Neuronal stem cell (in vitro differentiated cells): Measurements from ENCODE around the gene PLXDC2.

Experiments used
- DNase-seq: peaks from one replicate; pipeline ENCODE4 v3.0.0-alpha.2; 2013; ENCODE audit warnings: low spot score
- H2AFZ ChIP-seq: one replicate; pipeline ENCODE4 v1.6.1; 2013; ENCODE audit warnings: mild to moderate bottlenecking, low read length, inconsistent platforms
- H2AK5ac ChIP-seq: 2 replicates; pipeline ENCODE4 v1.6.1; 2013; ENCODE audit warnings: low read depth, mild to moderate bottlenecking, inconsistent platforms, low read length, moderate library complexity, mixed read lengths
- H2BK120ac ChIP-seq: 2 replicates; pipeline ENCODE4 v1.6.1; 2013; ENCODE audit warnings: low read depth, mild to moderate bottlenecking, inconsistent platforms, low read length, moderate library complexity, mixed read lengths
- H2BK12ac ChIP-seq: one replicate; pipeline ENCODE4 v1.6.1; 2013; ENCODE audit warnings: low read length, inconsistent platforms
- H2BK15ac ChIP-seq: 2 replicates; pipeline ENCODE4 v1.6.1; 2013; ENCODE audit warnings: mild to moderate bottlenecking, low read length, inconsistent platforms, mixed read lengths
- H2BK5ac ChIP-seq: one replicate; pipeline ENCODE4 v1.6.1; 2013; ENCODE audit warnings: inconsistent platforms, mild to moderate bottlenecking, low read length, moderate library complexity
- H3K14ac ChIP-seq: one replicate; pipeline ENCODE4 v1.6.1; 2013; ENCODE audit warnings: low read length, inconsistent platforms
- H3K18ac ChIP-seq: 2 replicates; pipeline ENCODE4 v1.6.1; 2013; ENCODE audit warnings: low read length, inconsistent platforms
- H3K23ac ChIP-seq: 2 replicates; pipeline ENCODE4 v1.6.1; 2013; ENCODE audit warnings: low read depth, mild to moderate bottlenecking, mixed read lengths, low read length, inconsistent platforms; ENCODE audit not compliant: poor library complexity
- H3K27ac ChIP-seq: replicated peaks from 3 replicates; pipeline ENCODE4 v1.5.1; 2013; ENCODE audit warnings: low read length, inconsistent platforms
- H3K27me3 ChIP-seq, 3 experiments: 2 replicates each; pipeline ENCODE4 v1.6.1; 2013; ENCODE audit warnings: low read length in 3 of 3, mild to moderate bottlenecking in 2 of 3, inconsistent platforms in 1 of 3, low read depth in 1 of 3, mixed read lengths in 1 of 3, moderate library complexity in 1 of 3; ENCODE audit not compliant: control insufficient read depth in 3 of 3, insufficient read depth in 3 of 3
- H3K36me3 ChIP-seq, 2 donors: replicated peaks in 1 of 2; 2 replicates each; pipeline ENCODE4 v1.6.1; 2013; ENCODE audit warnings: low read length in 2 of 2; ENCODE audit not compliant: control insufficient read depth in 2 of 2, insufficient read depth in 2 of 2
- H3K4ac ChIP-seq: 2 replicates; pipeline ENCODE4 v1.6.1; 2013; ENCODE audit warnings: inconsistent platforms, mild to moderate bottlenecking, low read length, moderate library complexity
- H3K4me1 ChIP-seq, 2 donors: 1 replicate in 1 of 2; 2 replicates in 1 of 2; pipeline ENCODE4 v1.6.1; 2013; ENCODE audit warnings: low read length in 2 of 2, low read depth in 1 of 2; ENCODE audit not compliant: control insufficient read depth in 2 of 2, insufficient read depth in 1 of 2
- H3K4me2 ChIP-seq: one replicate; pipeline ENCODE4 v1.6.1; 2013; ENCODE audit warnings: mild to moderate bottlenecking, low read length, inconsistent platforms; ENCODE audit not compliant: insufficient read depth, poor library complexity, severe bottlenecking
- H3K4me3 ChIP-seq, 2 donors: 2 replicates each; pipeline ENCODE4 v1.5.1; 2013; ENCODE audit warnings: low read length in 2 of 2, mild to moderate bottlenecking in 2 of 2, inconsistent platforms in 1 of 2, moderate library complexity in 1 of 2
- H3K79me1 ChIP-seq: one replicate; pipeline ENCODE4 v1.6.1; 2013; ENCODE audit warnings: low read depth, mild to moderate bottlenecking, inconsistent platforms, low read length, moderate library complexity
- H3K9ac ChIP-seq: one replicate; pipeline ENCODE4 v1.6.1; 2013; ENCODE audit warnings: mild to moderate bottlenecking, low read depth, low read length, inconsistent platforms; ENCODE audit not compliant: poor library complexity
- H3K9me3 ChIP-seq, 2 donors: replicated peaks in 1 of 2; 2 replicates each; pipeline versions ENCODE3 to v1.6.1; 2013; ENCODE audit warnings: low read length in 2 of 2, mild to moderate bottlenecking in 2 of 2, inconsistent platforms in 1 of 2, low read depth in 1 of 2, mixed read lengths in 1 of 2, moderate library complexity in 1 of 2; ENCODE audit not compliant: control insufficient read depth in 2 of 2, insufficient read depth in 1 of 2
- H4K8ac ChIP-seq: one replicate; pipeline ENCODE4 v1.6.1; 2013; ENCODE audit warnings: low read depth, mild to moderate bottlenecking, inconsistent platforms, low read length, moderate library complexity
- H4K91ac ChIP-seq: one replicate; pipeline ENCODE4 v1.6.1; 2013; ENCODE audit warnings: low read length, low read depth, mild to moderate bottlenecking, inconsistent platforms; ENCODE audit not compliant: poor library complexity
- WGBS, 2 donors: extraction: QIAGEN DNeasy Blood & Tissue Kit; methylation state at CpG; one replicate each; pipeline ENCODE4 v1.1.7; 2013; ENCODE audit warnings: missing lambda C conversion rate in 2 of 2, mixed read lengths in 1 of 2; ENCODE audit not compliant: insufficient read length in 2 of 2, insufficient replicate concordance in 1 of 2; ENCODE audit errors: extremely low coverage in 2 of 2; 5-methylcytosine and 5-hydroxymethylcytosine counted together

Gene PLXDC2

GRCh38 chr10:20303453-20304152, 487.4 kb downstream of the PLXDC2 start:
- H3K4me2 ChIP-seq = no peak overlapping the region
- no peak overlapping the region for H3K18ac ChIP-seq
- no peak overlapping the region for H3K27ac ChIP-seq
- H2AFZ ChIP-seq = no peak overlapping the region
- no peaks in the 10 kb centered on the region for H3K36me3 ChIP-seq
- DNase-seq = no peak
- H3K4me3 ChIP-seq = no peak overlapping the region
- H3K14ac ChIP-seq = no peak overlapping the region
- no peak overlapping the region for H2BK12ac ChIP-seq
- no peak overlapping the region for H4K8ac ChIP-seq
- no peaks in the 10 kb centered on the region for H3K27me3 ChIP-seq
- H3K9ac ChIP-seq = no peak overlapping the region
- H3K4ac ChIP-seq = no peak overlapping the region
- no peak overlapping the region for H4K91ac ChIP-seq
- WGBS, 2 donors = no CpG with 5 or more reads among the region's 2 CpGs
- no peaks in the 10 kb centered on the region for H3K79me1 ChIP-seq
- no peak overlapping the region for H3K23ac ChIP-seq
- no peak overlapping the region for H2BK120ac ChIP-seq
- H2AK5ac ChIP-seq = no peak overlapping the region
- H2BK15ac ChIP-seq = no peak overlapping the region
- no peaks in the 10 kb centered on the region for H3K9me3 ChIP-seq
- H2BK5ac ChIP-seq = no peak overlapping the region
- no peaks in the 10 kb centered on the region for H3K4me1 ChIP-seq

DNA sequence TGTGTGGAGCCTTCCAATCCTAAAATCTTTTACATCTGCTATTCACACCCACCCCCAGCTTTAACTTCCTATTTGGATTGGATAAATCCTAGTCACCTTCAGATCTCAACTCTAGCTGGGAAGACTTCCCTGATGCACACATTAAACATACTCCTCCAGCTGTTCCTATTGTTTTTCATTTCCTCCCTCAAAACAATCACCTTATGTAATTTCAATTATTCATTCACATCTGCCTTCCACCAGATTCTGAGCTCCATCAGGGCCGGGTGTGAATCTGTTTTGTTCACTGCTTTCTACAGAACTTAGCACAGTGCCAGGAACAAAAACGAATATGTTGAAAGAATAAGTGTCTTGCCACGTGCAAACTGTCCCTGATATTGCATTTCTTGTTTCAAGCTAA, 497.4 kb downstream of the PLXDC2 start:
- Histone ChIP-seq H2AK5ac (no peak overlapping the region), H3K4me1 (no peaks in the 10 kb centered on the region), H3K9me3 (peaks cover 0 to 3% of the 10 kb centered on the region in 2 donors), H4K8ac (no peak overlapping the region), H3K23ac (no peak overlapping the region), H3K14ac (no peak overlapping the region), H3K9ac (no peak overlapping the region), H3K27ac (no peak overlapping the region), H3K36me3 (no peaks in the 10 kb centered on the region), H2AFZ (no peak overlapping the region), H3K79me1 (no peaks in the 10 kb centered on the region), H3K4me2 (no peak overlapping the region), H3K4me3 (no peak overlapping the region), H3K27me3 (no peaks in the 10 kb centered on the region), H2BK120ac (no peak overlapping the region), H3K4ac (no peak overlapping the region), H2BK5ac (no peak overlapping the region), H3K18ac (no peak overlapping the region), H4K91ac (no peak overlapping the region), H2BK15ac (no peak overlapping the region), H2BK12ac (no peak overlapping the region)
- no peak for DNase-seq
- no CpG with 5 or more reads among the region's 3 CpGs for WGBS, 2 donors

GRCh38 chr10:20314431-20314830, 498.2 kb downstream of the PLXDC2 start:
- H2AK5ac ChIP-seq = no peak overlapping the region
- WGBS, 2 donors = no CpG with 5 or more reads among the region's 3 CpGs

DNA sequence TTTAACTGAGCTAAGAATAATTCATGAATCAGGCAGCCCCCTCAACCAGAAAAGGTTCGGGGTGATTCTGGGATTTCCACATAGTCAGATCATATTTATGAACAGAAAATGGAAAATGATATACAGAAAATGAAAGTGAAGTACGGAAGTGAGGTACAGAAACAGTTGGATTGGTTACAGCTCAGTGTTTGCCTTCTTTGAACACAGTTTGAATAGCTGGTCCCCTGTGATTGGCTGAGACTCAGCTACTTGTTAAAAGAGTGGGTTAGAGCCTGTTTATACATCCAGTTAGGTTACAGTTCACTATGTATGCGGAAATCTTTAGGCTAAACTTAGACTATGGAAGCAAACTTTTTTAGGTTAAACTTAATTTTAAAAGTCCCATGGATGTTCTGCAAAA, 511.7 kb downstream of the PLXDC2 start:
- Histone ChIP-seq H2BK5ac (no peak overlapping the region), H3K14ac (no peak overlapping the region), H4K8ac (no peak overlapping the region), H3K79me1 (no peaks in the 10 kb centered on the region), H3K9ac (no peak overlapping the region), H3K9me3 (peaks cover 0 to 5% of the 10 kb centered on the region in 2 donors), H2AFZ (peak overlapping the region; percentile 50), H3K4ac (no peak overlapping the region), H2AK5ac (no peak overlapping the region), H3K4me2 (no peak overlapping the region), H2BK15ac (no peak overlapping the region), H3K27ac (no peak overlapping the region), H3K4me3 (no peak overlapping the region), H3K4me1 (no peaks in the 10 kb centered on the region), H3K36me3 (no peaks in the 10 kb centered on the region), H3K23ac (no peak overlapping the region), H2BK120ac (no peak overlapping the region), H3K27me3 (no peaks in the 10 kb centered on the region), H4K91ac (no peak overlapping the region), H2BK12ac (no peak overlapping the region), H3K18ac (no peak overlapping the region)
- WGBS, 2 donors = no CpG with 5 or more reads among the region's 3 CpGs
- no peak for DNase-seq

More at GRCh38 chr10:20314431-20314830, 498.2 kb downstream of the PLXDC2 start:
- Histone ChIP-seq H3K79me1 (no peaks in the 10 kb centered on the region), H3K4me2 (no peak overlapping the region), H4K91ac (no peak overlapping the region), H3K9me3 (peaks cover 0 to 3% of the 10 kb centered on the region in 2 donors), H2BK5ac (no peak overlapping the region), H3K36me3 (no peaks in the 10 kb centered on the region), H2AFZ (no peak overlapping the region), H2BK15ac (no peak overlapping the region), H2BK120ac (no peak overlapping the region), H3K27ac (no peak overlapping the region), H3K14ac (no peak overlapping the region), H3K4me1 (no peaks in the 10 kb centered on the region), H3K23ac (no peak overlapping the region), H3K4me3 (no peak overlapping the region), H2BK12ac (no peak overlapping the region), H3K9ac (no peak overlapping the region), H4K8ac (no peak overlapping the region), H3K4ac (no peak overlapping the region), H3K27me3 (no peaks in the 10 kb centered on the region), H3K18ac (no peak overlapping the region)
- no peak for DNase-seq
